HG02885 (cell line): Measurements from ENCODE around the gene RSAD1.

ENCODE experiments used
- ATAC-seq: cut with Tn5 transposase; IDR thresholded peaks from one replicate; pipeline ENCODE4 v1.9.1; 2021; ENCODE audit warnings: mild to moderate bottlenecking; ENCODE audit not compliant: unreplicated experiment, poor library complexity

RSAD1 gene

DNA sequence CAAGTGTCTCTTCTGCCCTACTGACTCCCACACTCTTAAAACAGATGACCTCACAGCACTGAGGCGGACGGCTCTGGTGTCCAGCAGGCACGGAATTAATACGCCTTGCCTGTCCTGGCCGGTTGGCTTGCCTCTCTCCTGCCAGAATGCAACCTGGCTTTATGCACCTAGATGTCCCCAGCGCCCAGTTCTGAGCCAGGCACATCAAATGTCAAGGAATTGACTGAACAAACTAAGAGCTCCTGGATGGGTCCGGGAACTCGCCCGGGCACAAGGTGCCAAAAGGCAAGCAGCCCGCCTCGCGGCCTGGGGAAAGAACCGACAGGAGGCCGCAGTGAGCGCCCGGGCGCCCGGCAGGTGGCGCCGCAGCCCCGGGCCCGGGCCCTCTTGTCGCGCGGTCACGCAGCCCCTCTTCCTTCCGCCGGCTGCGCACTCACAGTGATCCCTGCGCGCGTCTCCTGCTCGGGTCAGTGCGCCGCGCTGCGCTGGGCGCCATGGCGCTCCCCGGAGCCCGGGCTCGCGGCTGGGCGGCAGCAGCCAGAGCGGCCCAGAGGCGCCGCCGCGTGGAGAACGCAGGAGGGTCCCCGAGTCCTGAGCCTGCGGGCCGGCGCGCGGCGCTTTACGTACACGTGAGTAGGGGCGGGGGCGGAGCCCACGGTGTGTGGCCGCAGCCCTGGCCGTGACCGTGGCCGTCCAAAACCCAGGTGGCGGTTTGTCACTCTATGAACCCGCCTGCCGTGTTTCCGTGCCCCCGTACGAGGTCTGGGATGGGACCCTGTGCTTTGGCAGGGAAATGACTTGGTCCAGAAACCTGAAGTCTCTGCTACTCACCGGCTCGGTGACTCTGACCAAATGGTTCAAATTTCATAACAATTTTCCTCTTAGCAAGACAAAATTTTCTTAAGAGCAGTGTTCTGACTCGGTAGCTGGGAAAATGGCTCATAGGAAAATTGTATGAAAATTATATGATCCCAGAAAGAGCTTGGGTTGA is at the start of gene RSAD1:
TSS of gene RSAD1 (plus strand) at position 470 of the 991 bp plus-strand sequence. CDS start at position 495, 25 bp downstream.
- ATAC-seq, result peak; percentile 81

DNA sequence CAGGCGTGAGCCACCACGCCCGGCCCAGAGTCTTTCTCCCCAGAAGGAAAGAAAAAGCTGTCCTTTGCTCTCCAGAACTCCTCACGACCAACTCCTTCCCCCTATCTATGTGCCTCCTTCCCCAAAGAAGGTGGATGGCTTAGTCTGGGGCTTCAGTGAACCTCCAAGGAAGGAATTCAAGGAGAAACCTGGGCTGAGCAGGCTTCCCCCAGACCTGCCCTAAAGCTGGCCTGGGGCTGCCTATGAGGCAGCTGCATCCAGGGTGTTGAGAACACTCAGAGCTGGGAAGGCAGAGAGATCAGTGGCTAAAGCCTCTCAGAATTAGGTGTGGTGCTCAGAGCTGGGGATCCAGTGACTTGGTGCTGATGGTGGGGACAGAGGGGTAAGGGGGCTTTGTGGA is 48.9 kb upstream of the RSAD1 start:
- no peak for ATAC-seq

DNA sequence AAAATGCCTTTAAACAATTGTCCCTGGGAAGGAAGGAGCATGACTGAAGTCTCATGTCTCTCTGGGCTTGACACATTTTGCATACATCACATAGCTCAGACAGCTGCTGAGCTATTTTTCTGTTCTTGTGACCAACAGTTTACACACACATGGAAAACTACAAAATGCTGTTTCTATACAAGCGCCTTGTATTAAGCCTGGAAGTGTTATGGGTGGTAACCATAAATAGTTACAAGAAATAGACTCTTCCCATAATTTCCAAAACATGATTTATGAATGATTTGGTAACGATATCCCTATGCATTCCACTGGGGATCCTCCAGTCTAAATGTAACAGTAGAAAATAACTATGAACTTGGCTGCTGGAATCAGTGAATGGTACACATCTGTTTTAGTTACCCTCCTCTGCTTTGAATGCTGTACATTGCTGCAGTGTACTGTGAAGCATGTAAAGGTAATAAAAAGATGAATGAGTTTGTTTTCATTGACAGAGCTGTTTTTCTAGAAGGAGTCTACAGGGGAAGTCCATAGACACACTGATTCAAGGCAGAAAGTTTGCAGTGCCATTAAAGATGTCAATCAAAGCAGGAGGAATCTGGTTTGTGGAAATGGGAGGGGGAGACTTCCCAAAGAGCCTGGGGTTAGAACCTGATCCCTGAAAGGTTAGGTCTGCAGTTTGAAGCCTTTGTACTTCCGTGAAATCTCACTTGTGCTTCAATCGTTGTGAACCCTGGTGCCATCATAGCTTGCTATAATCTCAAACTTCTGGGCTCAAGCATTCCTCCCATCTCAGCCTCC is 47.6 kb upstream of the RSAD1 start:
- no peak for ATAC-seq

DNA sequence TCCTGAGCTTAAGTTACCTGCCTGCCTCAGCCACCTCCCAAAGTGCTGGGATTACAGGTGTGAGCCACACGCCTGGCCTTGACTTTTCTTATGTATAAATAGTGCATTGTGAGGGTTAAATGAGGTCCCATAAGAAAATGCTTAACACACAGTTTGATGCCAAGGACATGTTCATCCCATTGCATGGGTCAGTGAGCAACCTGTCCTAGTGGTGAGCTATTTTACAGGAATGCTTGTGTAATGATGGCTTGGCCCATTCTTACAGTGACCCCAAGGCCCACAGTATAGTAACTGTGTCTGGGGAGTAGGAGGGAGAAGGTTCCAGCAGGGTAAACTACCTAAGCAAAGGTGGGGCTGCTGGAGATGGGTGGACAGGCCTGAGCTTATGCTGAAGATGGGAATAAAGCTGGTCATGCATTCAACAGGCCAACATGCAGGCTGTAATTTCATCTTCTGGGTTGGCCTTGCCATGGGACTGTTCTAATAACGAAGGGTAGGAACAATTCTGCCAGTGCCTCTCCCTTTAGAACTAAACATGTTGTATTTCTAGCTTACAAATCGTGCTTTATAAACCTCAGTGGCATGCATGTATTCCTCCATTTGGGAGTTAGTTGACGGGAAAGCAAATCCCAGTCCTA is 46.4 kb upstream of the RSAD1 start:
- ATAC-seq, result no peak

DNA sequence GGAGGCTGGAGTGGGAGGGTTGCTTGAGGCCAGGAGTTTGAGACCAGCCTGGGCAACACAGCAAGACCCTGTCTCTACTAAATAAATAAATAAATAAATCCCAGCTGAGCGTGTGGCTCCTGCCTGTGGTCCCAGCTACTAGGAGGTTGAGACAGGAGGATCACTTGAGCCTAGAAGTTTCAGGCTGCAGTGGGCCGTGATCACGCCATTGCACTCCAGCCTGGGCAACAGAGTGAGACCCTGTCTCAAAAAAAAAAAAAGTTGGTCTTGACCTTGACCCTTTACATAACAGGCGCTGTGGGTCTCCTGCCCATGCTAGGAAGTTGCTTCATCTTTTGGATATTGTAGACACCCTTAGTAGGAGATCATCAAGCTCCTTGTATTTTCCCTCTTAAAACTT is 41.3 kb upstream of the RSAD1 start:
- no peak for ATAC-seq

DNA sequence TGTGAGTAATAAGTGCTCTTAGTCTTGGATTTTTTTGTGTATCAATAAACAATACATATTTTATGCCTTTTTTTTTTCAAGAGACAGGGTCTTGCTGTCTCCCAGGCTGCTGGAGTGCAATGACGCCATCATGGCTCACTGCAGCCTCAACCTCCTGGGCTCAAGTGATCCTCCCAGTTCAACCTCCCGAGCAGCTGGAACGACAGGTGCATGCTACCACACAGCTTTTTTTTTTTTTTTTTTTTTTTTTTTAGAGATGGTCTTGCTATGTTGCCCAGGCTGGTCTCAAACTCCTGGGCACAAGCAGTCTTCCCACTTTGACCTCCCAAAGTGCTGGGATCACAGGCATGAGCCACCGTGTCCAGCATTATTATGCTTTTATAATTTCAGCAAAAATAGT is 39.7 kb upstream of the RSAD1 start:
- ATAC-seq, result no peak

DNA sequence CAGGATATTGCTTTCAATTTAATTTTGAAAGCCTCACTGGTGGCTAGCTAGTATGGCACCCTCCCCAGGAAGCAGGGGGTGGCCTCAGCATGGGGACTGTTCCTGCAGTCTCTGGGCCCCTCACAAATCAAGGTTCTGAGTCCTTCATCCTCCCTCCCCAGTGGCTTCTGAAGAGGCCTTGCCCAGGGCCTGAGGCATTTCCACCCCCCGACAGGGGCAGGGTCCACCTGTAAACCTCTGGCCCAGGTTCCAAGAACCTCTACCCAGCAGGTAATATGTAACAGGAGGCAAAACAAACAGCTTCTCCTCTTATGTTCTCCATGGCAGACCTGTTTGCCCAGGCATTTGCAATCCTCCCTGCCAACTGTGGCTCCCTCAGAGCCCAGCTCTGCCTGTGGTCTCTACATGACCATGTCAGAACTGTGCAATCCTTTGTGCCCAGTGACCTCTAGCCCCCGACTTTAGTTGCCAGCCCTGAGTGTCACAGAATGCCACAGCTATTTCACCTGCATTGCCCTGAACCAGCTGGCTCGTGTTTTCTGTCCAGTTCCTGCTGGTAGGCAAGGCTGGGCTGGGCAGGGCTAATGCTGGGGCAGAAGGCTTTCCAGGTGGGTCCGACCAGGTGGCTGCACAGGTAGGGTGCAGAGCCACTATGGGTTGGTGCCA is 38.4 kb upstream of the RSAD1 start:
- no peak for ATAC-seq

DNA sequence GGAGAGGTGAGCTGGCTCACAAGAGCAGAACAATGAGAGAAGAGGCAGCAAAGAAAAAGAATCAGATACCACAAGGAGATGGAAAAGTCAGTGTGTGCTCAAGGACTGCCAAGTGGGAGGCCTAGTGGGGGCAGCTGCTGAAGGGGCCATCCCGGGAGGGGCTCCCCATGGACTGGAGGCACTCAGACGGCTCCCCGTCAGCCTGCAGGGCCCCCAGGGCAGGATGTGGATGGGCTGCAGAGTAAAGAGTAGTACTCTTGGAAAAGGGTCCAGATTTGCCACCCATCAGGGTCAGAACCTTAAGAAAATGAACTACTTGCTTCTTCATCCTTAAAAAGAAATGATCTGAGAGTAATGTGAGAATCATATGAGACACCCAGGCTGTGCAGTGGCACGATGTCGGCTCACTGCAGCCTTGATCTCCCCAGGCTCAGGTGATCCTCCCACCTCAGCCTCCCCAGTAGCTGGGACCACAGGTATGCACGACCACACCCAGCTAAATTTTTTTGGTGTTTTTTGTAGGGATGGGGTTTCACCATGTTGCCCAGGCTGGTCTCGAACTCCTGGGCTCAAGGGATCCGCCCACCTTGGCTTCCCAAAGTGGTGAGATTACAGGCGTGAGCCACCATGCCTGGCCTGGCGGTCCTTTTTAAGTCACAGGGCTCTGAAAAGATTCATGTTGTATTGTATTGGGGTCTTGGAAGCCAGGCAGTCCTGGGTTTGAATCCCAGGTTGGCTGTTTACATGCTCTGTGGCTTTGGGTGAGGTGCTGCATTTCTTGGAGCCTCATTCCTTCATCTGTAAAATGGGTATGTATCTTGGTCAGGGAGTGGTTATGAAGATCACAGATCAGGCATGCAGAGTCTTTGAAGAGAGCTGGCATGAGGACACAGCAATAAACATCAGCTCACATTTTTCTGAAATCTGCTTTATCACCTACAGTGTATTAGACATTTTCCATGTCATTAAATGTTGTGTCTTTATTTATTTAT is 37.5 kb upstream of the RSAD1 start:
- ATAC-seq, result no peak

DNA sequence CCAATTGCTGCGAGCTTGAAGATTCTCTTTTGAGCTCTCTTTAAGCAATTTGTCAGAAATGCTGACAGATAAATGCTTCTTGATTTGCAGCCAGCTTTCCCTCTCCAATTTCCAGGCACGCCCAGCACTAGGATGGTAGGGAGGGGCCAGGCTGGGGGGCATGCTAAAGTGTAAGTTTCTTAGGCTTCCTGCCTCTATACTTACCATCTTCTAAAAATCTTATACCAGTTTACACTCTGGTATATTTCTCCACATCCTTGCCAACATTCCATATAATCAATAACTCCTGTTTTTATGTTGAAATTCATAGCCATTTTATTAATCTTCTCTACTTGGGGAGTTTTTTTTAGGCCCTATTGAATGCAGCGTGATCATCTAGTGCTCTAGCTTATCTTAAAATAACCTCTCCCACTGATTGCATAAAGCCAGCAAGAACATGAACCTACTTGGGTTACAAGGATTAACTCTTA is 35.1 kb upstream of the RSAD1 start:
- no peak for ATAC-seq

DNA sequence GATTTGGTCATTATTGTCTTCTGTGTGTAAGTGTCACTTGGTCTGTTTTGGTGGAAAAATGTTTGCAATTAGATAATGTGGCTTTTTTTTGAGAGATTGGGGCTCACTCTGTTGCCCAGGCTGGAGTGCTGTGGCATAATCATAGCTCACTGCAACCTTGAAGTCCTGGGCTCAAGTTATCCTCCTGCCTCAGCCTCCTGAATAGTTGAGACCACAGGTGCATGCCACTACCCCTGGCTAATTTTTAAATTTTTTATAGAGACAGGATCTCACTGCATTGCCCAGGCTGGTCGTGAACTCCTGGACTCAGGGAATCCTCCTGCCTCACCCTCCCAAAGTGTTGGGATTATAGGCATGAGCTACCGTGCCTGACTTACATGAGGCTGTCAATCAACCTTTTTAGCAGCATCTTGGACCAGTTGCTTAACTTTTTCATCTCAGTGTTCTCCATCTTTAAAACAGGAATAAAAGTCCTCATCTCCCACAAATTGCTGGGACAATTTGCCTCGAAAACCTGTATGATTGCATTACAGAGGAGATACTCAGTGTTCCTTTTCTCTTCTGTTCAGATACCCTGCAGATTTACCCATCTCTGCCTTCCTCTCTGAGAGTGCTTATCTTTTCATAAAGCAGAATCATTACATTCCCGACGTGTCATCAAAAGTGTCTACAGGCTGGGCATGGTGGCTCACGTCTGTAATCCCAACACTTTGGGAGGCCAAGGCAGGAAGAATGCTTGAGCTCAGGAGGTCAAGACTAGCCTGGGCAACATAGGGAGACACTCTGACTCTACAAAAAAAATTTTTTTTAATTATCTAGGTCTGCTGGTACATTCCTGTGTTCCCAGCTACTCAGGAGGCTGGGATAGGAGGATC is 33.6 kb upstream of the RSAD1 start:
- no peak for ATAC-seq

DNA sequence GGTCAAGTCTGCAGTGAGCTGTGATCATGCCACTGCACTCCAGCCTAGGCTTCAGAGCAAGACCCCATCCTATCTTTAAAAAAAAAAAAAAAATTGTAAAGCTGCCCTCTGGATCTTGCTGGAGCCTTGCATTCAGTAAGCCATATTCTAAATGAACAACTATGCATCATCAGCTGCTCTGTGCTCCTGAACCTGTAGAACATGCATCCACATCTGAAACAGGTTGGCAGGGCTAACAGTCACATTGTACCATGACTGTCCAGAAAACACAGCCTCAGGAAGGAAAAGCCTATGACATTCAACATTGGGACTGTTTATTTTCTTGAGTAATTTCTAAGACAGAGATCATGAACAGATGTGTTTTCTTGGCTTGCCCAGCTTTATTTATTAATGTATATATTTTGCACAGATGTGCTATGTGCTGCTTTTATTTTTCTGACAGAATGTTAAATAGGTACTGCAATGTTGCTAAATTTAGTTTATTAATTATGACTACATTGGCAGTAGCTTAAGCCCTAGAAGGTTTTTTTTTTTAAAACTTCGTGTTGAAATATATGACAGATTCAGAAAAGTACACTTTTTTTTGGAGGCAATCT is 32.8 kb upstream of the RSAD1 start:
- ATAC-seq, result no peak

DNA sequence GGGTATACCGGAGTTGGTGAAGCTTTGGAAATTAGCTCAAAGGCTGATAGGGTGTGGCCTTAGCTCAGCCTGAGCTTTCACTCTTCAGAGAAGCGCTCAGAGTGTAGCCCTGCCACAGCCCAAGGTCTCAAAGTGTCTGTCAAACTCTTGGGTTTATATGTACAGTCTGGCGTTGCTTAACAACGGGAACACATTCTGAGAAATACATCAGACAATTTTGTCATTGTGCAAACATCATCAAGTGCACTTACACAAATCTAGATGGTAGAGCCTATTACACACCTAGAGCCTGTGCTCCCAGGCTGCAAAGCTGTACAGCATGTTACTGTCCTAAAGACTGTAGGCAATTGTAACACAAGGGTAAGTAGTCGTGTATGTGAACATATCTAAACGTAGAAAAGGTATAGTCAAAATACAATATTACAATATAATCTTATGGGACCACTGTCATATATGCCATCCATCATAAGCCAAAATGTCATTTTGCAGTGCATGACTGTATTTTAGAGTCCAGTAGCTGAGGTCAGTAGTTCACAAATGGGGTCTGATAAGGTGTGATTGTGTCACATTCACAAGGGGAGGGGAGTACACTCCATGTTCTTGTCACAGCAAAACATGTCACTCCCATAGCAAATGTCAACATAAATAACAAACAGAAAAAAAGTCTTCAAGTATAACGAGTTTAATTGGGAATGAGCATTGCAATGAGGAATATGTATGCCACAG is 30.6 kb upstream of the RSAD1 start:
- no peak for ATAC-seq

DNA sequence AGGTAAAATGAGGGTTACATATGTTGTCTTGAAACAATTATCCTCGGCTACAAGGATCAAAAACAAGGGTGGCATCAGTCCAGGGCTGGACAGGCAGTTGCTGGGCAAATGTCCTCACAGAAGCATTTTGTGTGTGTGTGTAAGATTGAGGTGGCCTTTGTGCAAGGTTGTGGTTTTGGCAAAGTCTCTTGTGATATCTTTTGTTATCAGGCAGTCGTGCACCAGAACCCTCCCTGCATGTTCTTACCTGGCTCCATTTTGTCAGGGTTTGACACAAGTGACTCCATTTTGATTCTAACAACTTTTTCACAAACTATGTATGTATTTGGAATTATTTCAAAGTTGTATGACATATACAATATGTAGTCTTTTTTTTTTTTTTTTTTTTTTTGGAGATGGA is 30.0 kb upstream of the RSAD1 start:
- ATAC-seq, result no peak

DNA sequence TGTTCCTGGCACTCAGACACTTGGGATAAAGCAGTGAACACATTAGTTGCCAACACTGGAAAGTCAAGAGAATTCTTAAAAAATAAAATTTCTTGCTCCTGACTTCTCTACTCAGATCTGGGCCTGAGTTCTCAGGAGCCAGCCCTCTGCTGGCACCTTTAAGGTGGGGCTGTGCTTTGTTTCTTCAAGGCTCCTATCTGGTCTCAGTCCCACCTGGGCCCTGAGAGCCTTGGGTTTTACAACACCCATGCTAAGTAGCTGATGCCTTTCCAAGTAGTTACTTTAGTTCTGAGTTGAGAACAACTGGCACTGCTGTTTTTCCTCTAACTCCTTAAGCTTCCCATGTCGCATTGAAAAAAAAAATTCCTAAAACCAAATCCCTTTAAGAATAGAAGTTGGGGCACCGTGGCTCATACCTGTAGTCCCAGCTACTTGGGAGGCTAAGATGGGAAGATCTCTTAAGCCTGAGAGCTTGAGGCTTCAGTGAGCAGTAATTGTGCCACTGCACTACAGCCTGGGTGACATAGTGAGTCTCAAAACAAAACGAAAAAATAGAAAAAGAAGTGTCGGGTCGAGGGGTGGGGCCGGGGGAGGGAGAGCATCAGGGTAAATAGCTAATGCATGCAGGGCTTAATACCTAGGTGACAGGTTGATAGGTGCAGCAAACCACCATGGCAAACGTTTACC is 26.6 kb upstream of the RSAD1 start:
- ATAC-seq, result no peak

DNA sequence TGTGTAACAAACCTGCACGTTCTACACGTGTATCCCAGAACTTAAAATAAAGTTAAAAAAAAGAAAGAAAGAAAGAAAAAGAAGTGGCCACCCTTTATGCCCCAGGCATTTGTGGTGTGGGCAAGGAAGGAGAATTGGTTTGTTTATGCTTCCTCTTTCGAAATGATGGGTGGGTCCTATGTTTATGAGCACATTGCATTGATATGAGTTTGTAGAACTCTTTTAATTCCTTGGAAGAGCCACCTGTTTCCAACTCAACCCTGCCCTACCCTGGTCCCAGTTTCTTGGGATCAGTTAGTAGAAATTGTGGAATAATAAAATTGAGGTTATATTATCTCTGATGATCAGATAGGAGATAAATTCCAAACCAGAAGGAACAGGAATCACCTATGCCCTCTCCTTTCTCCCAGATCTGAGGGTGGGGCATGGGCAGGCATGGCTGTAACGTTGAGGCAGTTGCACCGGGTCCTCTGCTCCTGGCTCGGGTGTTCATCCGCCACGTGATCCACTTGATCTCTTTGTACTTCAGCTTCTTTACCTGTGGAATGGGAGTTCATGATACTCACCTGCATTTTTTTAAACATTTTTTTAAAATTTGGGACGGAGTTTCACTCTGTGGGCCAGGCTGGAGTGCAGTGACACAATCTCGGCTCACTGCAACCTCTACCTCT is 25.9 kb upstream of the RSAD1 start:
- ATAC-seq, result no peak

DNA sequence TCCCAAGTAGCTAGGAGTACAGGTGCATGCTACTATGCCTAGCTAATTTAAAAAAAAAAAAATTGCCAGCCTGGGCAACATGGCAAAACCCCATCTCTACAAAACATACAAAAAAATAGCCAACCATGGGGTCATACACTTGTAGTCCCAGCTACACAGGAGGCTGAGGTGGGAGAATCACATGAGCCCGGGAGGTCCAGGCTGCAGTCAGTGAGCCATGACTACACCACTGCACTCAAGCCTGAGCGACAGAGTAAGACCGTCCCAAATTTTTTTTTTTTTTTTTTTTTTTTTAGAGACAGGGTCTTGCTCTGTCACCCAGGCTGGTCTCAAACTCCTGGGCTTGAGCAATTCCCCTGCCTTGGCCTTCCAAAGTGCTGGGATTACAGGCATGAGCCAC is 24.8 kb upstream of the RSAD1 start:
- ATAC-seq, result no peak
